Spleen (tissue), 7 donors: Measurements from ENCODE around the gene CHN1.

Experiments used
- POLR2A ChIP-seq, 3 donors: fragments of 450-650 bp; IDR thresholded peaks; one replicate each; pipeline ENCODE4 v1.5.1; 2017; ENCODE audit warnings: antibody characterized with exemption in 3 of 3, mild to moderate bottlenecking in 1 of 3
- POLR2AphosphoS5 ChIP-seq, 3 donors: sonication (generic); formaldehyde crosslinking; IDR thresholded peaks; one replicate each; pipeline ENCODE4 v1.5.1; 2017; ENCODE audit warnings: antibody characterized with exemption in 3 of 3
- TF ChIP-seq, protein P1 (sequence below), 11 experiments: fragments of 200-600 bp in 7 of 11; fragments of 450-650 bp in 4 of 11; sonication (generic) in 4 of 11; IDR thresholded peaks in 8 of 11; conservative IDR thresholded peaks in 3 of 11; 1 replicate in 7 of 11; 2 replicates in 4 of 11; pipeline versions ENCODE4 v1.4.0 to v1.8.0; 2016 to 2021; ENCODE audit warnings: antibody characterized with exemption in 11 of 11, inconsistent platforms in 4 of 11, mild to moderate bottlenecking in 1 of 11
- donor health status: DM: no; HTN: no; CAD: no; lungs with moderate emphysema.
- donor health status: DM: no; HTN: no; CAD: no.
- donor health status: DM: no; HTN: no; CAD: no.

DNA sequence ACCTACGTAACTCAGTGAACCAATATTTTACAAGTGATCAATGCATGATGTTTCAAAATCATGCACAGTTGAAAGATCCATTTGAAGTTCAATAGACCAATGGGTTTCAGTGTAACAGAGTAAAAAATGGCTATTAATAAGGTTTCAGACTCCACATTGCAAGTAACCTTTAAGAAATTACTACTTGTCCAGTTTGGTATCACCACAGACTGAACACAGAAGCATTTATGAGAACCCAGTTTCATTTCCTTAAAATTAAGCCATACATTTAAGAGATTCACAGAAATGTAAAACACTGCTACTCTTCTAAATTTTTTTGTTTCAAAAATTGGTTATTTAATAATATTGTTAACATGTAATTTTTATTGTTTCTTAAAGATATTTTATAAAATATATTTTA lies 142.0 kb downstream of the CHN1 start:
- TF ChIP-seq POLR2A (IDR thresholded peaks at IDR 0.05), result no peak
- no peak for TF ChIP-seq POLR2AphosphoS5 (IDR thresholded peaks at IDR 0.05)
- TF ChIP-seq, protein P1, sequence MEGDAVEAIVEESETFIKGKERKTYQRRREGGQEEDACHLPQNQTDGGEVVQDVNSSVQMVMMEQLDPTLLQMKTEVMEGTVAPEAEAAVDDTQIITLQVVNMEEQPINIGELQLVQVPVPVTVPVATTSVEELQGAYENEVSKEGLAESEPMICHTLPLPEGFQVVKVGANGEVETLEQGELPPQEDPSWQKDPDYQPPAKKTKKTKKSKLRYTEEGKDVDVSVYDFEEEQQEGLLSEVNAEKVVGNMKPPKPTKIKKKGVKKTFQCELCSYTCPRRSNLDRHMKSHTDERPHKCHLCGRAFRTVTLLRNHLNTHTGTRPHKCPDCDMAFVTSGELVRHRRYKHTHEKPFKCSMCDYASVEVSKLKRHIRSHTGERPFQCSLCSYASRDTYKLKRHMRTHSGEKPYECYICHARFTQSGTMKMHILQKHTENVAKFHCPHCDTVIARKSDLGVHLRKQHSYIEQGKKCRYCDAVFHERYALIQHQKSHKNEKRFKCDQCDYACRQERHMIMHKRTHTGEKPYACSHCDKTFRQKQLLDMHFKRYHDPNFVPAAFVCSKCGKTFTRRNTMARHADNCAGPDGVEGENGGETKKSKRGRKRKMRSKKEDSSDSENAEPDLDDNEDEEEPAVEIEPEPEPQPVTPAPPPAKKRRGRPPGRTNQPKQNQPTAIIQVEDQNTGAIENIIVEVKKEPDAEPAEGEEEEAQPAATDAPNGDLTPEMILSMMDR (IDR thresholded peaks at IDR 0.05 in 8 of 11, conservative IDR thresholded peaks at IDR 0.05 in 3 of 11), result no peak
